ENCODE data around the gene TP53RK.
"Not testable (repeated sequence)": the region's sequence is repeated elsewhere in the genome, so short reads cannot be mapped to it uniquely, and the experiment has no call there.

TP53RK gene

DNA sequence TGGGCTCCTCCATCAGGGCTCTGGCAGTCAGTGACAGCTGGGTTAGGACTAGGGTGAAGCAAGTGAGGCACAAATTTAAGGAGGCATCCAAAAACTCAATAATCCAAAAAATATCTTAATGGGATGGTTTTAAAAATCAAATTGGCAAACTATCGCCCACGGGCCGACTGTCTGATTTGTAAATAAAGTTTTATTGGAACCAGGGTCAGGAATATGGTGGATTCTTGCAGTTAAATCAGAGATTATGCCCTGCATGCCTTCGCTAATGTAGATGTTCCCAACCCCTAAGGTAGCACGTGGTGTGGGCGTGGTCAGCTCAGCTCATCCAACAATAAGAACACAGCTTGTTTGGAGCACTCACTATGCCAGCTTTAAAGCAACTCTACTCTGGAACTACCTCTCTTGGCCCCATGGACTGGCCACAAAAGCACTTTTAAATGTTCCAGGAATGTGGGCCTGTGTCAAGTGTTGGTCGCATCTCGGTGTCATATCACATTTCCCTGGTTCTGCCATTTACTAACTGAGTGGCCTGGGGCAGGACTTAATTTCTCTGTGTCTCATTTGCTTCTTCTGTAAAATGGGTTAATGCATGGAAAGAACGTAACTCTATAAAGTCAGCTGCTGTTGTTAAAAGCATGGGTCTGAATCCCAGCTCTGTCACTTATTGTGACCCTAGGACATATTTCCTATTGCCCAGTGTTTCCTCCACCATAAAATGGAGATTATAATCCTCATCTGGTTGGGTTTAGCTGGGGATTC lies 7.0 kb downstream of the TP53RK start:
- no peak for DNase-seq

DNA sequence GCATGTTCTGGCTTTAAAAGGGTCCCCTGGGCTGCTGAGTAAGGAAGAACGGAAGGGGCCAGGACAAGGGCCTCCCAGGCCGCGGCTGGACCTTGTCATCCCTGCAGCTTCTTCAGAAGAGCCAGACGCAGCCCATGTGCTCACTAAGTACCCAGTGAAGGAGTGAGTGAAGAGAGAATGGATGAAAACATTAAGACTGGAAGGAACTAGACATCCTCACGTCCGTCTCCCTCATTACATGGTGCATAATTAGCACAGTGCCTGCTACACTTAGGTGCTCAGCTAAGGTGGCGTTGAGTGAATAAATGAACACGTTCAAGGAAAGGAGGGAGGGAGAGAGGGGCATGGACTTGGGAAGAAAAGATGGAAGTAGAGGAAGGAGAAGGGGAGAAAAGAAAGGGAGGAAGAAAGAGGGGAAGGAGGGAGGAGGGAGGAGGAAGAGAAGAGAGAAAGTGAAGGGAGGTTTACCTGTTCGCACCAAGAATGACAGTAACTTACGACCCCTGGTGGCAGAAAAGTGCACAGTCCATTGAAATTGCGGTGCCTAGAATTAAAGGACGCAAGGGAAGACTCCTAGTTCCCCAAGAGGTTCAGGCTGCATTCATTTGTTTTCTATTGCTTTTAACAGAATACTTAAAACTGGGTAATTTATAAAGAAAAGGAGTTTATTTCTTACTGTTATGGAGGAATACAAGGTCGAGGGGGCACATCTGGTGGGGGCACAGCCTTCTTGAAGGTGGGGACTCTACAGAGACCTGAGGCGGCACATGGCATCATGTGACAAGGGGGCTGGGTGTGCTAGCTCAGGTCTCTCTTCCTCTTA lies 8.0 kb downstream of the TP53RK start:
- DNase-seq, result peak; percentile 63 to 64

DNA sequence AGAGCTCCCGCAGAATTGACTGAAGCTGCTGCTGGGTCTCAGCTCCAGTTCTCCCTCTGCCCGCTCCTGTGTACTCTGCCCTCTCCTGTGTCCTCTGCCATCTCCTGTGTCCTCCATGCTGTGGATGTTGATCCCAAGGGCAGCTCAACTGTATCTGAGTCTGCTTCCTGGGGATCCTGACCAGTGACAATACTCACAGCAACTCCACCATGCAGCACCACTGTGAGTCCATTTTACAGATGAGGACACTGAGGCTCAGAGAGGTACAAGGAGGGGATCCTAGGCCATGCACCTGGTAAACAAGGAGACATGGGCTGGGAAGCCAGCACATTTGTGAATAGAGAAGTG lies 8.6 kb downstream of the TP53RK start:
- DNase-seq, result no peak

DNA sequence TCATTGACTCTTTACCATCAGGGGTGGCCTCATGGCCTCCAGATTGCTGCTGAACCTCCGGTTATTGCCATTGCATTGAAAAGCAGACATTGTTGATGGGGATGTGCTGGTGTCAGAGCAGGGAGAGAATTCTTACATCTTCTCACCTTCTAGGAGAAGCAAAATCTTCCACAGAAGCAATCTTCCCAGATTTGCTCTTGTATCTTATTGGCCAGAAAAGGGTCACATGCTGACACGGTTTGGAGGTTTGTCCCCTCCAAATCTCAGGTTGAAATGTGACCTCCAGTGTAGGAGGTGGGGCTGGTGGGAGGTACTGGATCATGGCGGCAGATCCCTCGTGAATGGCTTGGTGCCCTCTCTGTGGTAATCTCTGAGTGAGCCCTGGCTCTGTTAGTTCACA lies 10.7 kb downstream of the TP53RK start:
- no peak for DNase-seq

DNA sequence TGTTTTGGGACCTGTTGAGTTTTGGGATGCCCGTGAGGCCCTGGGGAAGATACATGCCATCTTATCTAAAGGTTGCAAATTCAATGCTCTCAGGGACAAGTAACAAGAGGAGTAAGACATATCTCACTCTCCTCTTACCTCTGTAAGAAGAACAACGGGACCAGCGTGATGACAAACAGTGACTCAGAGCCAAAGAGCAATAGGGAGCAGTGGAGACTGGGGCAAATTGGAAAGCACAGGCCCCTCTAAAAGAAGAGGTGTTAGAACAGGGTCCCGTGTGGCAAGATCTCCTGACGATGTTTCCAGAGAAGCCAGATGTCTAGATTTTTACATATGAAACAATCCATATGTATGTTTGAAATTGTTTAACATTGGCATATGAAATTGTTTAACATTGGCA lies 11.6 kb downstream of the TP53RK start:
- DNase-seq, result no peak

DNA sequence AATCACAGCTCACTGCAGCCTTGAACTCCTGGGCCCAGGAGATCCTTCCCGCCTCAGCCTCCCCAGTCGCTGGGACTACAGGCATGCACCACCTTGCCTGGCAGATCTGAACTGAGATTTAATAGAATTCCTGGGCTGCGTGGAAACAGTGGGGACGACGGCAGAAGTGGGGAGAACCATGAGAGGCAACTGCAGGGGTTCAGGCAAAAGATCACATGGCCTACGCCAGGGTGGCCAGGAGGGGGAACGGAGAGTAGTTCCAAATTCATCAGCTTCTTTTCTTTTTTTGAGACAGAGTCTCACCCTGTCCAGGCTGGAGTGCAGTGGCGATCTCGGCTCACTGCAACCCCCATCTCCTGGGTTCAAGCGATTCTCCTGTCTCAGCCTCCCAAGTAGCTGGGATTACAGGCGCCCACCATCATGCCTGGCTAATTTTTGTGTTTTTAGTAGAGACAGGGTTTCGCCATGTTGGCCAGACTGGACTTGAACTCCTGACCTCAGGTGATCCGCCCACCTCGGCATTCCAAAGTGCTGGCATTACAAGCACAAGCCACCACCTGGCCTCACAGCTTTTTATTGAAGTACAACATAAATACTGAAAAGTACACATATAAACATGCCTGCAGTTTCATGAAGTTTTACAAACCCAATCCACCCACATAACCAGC lies 12.5 kb downstream of the TP53RK start:
- not testable (repeated sequence) for DNase-seq

DNA sequence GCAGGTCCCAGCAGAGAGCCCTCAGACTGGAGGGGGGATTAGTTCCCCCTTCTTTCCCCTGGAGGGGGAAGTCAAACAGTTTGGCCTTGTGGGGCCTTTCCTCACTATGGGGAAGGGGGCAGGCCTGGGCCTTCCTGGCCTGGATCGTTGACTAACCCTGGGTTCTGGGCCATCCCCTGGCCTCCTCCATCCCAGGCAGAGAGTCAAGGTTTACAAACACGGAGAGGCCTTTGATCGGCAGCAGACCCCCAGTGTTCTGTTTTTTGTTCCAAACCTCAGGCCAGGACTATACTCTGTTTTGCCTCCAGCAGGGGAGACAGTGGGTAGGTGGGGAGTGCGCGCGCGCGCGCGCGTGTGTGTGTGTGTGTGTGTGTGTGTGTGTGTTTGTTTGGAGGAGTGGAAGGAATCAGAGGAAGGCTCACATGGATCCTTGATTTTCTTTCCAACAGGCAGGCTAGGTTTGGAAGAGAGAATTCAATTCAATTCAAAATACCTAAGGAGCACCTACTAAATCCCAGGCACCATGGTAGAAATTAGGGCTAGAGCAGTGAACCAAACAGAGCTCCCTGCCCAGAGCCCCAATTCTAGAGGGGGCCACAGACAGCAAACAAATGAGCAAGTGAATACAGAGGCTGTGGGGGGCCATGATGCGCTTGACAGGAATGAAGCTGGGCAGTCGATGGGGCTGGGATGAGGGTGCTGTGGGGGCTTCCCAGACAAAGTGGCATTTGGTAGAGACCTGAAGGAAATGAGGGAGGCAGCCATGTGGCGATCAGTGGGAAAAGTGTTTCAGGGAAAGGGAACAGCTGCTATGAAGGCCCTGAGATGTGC lies 14.8 kb downstream of the TP53RK start:
- no peak for DNase-seq

DNA sequence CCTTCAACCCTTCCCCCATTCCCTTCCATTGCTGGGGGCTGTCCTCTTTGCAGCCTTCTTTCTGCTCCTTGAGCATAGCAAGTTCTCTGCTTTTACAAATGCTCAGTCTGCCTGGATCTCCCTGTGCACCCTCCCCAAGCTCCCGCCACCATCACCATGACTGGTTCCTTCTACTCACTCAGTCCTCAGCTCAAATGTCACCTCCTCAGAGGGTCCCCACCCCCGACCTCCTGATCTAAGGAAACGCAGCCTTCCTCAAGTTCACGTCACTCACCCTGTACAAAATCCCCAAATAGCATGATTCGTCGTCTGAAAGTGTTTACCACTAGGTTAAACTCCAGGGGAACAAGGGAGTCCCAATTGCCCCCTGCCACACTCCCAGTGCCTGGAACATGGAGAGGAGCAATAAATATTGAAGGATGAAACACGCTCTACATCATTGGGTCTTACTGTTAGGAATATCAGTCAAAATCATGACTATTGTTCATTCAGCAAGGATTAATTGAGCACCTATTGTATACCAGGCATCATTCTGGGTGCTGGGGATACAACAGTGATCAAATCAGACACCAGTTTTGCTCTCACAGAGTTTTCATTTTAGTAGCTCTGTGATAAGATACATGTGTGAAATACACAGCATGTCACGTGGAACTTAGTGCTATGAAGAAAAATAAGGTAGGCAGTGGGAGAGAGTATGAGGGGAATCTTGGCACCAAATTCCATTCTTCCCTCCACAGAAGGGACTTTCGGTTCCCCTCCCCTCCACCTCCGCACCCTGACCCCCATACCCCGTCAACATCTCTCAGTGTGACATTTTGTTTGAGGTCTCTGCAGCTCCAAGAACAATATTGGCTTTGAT lies 15.6 kb downstream of the TP53RK start:
- no peak for DNase-seq

DNA sequence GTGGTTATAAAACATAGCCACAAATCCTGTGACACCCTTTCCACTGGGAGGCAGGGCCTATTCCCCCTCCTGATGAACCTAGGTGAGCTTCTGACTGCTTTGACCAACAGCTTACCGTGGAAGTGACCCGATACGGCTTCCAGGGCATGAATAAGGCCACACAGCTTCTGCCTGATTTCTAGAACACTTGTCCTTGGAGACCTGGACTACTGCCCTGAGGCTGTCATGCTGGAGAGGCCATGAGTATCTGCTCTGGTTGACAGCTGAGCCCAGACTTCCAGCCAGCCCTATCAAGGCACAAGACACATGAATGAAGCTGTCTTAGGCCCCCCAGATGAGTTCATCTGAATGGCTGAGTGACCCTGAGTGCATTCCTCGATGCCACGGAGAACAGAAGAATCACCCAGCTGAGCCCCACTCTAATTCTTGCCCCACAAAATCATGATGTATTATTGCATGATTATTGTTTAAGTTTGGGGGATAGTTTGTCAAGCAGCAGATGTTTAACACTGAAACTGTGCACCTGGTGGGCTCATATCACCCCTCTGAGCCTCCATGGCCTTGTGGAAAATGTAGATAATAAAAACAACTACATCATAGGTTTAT lies 16.6 kb downstream of the TP53RK start:
- no peak for DNase-seq

DNA sequence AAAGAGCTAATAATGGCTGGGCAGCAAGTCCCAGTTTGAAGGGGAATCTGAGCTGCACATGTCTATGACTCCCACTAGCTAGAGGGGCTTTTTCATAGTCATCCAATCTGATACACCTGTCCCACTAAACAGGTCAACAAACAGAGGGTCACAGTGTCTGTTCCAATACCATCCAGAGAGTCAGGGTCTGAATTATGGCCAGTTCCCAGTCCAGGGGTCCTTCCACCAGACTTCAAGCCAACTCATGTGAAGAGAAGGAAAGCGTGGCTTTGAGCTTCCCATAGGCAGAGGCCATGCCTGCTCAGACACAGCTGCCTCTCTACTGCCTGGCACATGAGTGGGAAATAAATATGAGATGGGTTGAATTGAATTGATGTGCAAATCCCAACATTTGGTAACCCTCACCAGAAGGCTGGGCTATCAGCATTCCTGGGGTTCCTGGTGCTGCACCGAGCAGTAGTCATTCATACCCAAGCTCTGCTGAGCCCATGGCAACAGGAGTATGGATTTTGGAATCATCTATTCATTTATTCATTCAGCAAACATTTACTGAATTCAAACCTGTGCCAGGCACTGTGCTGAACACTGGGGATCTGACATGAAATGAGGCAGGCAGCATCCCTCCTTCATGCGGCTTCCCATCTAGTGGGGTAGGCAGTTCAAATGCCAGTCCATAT lies 17.2 kb downstream of the TP53RK start:
- DNase-seq, result no peak

DNA sequence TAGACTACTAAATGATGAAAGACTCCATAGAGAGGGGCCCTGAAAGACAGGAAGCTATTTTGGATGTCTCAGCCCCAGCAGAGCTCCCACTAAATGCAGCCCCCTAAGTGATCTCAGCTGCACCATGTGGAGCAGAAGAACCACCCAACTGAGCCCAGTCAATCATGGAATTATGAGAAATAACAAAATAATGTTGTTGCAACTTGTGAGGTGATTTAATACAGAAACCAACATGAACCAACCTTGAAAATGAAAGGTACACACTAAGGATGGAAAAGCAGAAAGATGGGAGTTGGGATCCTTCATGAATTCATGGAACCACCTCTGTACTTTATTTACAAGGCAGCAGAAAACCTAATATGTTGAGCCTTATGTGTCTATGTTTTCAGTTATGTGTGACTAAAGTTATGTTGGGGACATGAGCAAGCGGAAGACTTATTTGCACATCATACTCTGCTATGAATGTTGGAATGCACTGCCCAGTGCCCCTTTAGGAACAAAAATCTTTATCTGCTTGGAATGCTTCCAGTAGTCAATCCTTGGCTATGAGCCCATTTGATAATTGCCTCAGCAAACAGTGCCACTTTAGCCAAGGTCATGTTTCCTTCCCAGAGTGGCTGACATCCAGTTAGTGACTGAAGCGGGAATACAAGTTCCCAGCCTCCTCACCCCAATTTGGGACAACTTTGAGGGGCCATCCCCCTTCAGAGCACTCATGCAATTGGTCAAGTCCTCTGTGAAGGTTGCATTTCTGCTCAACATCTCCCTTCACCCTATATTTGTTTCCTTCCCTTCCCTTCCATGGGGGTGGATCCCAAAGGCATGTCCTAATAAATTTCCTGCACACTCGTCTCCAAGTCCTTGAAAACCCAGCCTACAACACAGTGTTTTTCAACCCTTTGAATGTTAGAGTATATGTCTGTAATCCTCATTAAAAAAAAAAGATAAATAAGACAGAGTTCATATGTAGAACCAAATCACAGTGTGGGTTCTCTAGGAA lies 18.4 kb downstream of the TP53RK start:
- no peak for DNase-seq

DNA sequence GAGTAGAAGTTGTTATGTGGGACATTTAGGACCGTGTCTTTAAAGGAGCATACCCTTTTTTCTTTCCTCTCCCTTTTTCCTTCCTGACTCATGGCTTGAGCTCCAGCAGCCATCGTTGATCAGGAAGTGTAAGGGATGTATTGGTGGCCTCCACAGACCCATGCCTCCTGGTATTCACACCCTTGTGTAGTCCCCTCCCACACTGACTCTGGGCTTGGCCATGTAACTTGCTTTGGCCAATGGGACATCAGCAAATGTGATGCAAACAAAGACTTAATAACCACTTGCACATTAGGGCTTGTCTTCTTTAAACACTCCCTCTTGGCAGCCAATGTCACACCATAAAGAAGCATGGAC lies 19.0 kb downstream of the TP53RK start:
- DNase-seq, result no peak

DNA sequence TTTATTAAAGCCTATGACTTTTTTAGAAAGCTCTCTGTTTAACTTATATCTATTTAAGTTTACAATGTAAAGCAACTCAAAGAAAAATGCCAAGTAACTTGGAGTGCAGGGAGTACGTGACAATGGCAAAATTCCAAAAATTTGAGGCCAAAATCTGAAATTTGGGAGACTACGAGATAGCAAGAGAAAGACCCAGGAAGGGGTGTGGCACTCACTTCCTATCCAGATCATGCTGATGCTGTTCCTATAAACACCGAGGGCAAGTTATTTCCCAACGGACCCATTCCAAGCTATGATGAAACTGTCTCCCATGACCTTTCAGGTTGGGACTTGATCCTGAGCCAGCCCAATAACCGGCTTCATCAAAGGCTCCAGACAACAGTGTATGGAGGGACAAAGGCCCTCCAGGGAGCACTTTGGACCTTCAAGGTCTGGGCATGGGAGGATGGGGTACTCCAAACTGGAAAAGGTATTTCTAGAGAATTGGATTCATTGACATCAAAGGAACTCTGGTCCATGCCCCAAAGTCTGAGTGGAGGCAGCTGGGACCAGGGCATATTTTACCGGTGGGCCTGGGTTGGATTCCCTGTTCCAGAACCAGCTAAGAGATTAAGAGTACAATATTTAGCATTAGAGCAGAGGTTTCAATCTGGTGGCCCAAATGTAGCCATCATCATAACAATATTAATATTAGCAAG lies 22.3 kb downstream of the TP53RK start:
- no peak for DNase-seq

DNA sequence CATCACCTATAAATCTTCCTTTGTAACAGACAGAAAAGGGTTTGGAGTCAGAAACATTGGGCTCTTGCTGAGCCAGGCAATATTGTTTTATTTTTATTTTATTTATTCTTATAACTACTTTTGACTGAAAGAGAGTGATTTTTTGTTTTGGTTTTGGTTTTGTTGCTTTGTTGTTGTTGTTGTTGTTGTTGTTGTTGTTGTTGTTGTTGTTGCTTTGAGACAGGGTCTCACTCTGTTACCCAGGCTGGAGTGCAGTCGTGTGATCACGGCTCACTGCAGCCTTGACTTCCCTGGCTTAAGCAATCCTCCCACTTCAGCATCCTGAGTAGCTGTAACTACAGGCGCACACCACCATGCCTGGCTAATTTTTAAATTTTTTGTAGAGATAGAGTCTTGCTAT lies 22.9 kb downstream of the TP53RK start:
- DNase-seq, result no peak

DNA sequence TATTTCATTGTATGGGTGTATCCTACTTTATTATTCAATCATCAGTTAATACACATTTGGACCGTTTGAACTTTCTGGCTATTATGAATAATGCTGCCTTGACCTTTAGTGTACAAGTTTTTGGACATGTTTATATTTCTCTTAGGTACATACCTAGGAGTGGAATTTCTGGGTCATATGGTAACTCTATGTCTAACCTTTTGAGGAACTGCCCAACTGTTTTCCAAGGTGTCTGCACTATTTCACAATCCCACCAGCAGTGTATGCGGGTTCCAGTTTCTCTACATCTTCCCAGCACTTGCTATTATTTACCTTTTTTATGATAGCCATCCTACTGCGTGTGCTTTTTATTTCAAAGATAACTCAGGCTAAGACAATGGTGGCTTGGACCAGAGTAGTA lies 23.6 kb downstream of the TP53RK start:
- no peak for DNase-seq

DNA sequence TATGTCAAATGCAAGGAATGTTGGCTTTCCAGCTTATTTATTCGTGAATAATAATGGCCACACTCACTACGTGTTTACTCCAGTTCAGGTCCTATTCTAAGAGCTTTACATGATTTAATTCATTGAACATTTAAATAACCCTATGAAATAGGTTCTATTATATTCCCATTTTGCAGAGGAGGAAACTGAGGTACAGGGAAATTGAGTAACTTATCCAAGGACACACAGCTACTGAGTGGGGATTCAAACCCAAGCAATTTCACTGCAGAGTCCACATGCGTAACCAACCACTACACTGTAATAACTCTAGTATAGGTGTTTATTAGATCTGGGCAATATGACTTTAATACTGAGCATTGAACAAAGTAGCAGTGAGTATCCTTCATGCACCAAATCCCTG lies 25.7 kb downstream of the TP53RK start:
- DNase-seq, result no peak

DNA sequence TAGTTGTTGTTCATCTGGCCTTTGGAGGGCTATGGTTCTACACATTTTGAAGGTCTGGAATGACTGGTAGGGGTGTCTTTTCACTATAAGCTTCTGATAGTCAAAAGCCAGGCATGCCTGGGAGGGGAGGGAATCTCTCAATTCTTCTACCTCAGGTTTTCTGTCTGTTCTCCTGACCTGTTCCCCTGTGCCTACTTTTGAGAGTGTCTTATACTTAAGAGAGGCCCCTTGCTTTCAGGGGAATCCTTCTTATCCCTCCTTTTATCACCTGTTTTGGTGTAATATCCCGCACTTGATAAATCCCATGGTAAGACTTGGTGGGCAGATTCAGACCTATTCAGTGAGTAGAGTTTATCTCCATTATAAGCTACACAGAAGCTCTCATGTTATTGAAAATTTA lies 27.6 kb downstream of the TP53RK start:
- no peak for DNase-seq

DNA sequence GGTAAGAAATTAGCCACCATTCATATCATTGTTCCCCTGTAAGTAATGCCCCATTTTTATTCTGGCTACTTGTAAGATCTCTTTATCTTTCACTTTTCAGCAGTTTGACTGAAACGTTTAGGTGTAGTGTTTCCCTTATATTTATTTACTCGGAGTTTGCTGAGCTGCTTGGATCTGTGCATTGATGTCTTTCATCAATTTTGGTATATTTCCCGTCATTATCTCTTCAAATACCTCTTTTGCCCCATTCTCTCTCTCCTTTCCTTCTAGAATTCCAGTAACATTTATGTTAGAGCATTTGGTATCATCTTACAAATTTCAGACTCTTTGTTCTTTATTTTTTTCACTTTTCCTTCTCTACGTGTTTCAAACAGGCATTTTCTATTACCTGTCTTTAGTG lies 28.8 kb downstream of the TP53RK start:
- DNase-seq, result no peak

DNA sequence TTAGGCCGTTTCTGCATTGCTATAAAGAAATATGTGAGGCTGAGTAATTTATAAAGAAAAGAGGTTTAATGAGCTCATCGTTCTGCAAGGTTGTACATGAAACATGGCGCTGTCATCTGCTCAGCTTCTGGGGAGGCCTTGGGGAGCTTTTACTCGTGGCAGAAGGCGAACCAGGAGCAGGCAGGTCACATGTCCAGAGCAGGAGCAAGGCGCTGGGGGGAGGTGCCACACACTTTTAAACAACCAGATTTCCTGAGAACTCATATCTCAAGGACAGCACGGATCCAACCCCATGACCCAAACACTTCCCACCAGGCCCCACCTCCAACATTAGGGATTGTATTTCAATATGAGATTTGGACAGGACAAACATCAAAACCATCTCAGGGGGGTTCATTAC lies 31.6 kb downstream of the TP53RK start:
- no peak for DNase-seq

Measured in activated CD4-positive, alpha-beta T cell treated with anti-CD3 and anti-CD28 coated beads, Interleukin-2, amount 50 U/mL, for 4 hours (primary cell).